Adrenal gland (tissue), 12 donors: ENCODE results near the gene LEMD1. TPM values are rescaled to one million over a fixed set of nuclear protein-coding genes. Genes with fewer than 3 reads are reported as not detected.
A peak's percentile ranks its signal among the peaks of the same experiment; 100 is the strongest.

Experiments
- DNase-seq, 7 donors: peaks; one replicate each; pipeline ENCODE4 v3.0.0-alpha.2; 2019 to 2020
- H3K27ac ChIP-seq, 5 donors: fragments of 200-600 bp; sonication (generic) in 4 of 5; 1 replicate in 3 of 5; 2 replicates in 2 of 5; pipeline versions ENCODE4 v1.5.1 to v1.8.0; 2016 to 2020; ENCODE audit warnings: mild to moderate bottlenecking in 1 of 5
- H3K27me3 ChIP-seq: fragments of 200-600 bp; 2 replicates; pipeline ENCODE4 v1.8.0; 2021
- H3K36me3 ChIP-seq, 2 donors: fragments of 200-600 bp; replicated peaks in 1 of 2; 1 replicate in 1 of 2; 2 replicates in 1 of 2; pipeline versions ENCODE4 v1.5.1 to v1.8.0; 2018 to 2022
- H3K4me1 ChIP-seq, 2 donors: fragments of 200-600 bp; replicated peaks in 1 of 2; 1 replicate in 1 of 2; 2 replicates in 1 of 2; pipeline versions ENCODE4 v1.5.1 to v1.8.0; 2018 to 2021
- H3K4me3 ChIP-seq, 4 donors: fragments of 200-600 bp; sonication (generic) in 3 of 4; one replicate each; pipeline ENCODE4 v1.5.1; 2016 to 2018
- H3K9me3 ChIP-seq, 3 donors: fragments of 200-600 bp; sonication (generic) in 1 of 3; replicated peaks in 1 of 3; 1 replicate in 2 of 3; 2 replicates in 1 of 3; pipeline versions ENCODE4 v1.5.1 to v1.8.0; 2016 to 2021
- CTCF ChIP-seq, 6 experiments: fragments of 450-650 bp in 4 of 6; fragments of 200-600 bp in 2 of 6; sonication (generic) in 1 of 6; IDR thresholded peaks; 1 replicate in 5 of 6; 2 replicates in 1 of 6; pipeline versions ENCODE4 v1.5.1 to v1.8.0; 2016 to 2021; ENCODE audit warnings: antibody characterized with exemption in 6 of 6, mild to moderate bottlenecking in 2 of 6, moderate library complexity in 1 of 6
- POLR2A ChIP-seq, 2 donors: fragments of 450-650 bp; IDR thresholded peaks; one replicate each; pipeline ENCODE4 v1.6.1; 2017; ENCODE audit warnings: antibody characterized with exemption in 2 of 2, mild to moderate bottlenecking in 2 of 2, moderate library complexity in 1 of 2
- WGBS, 4 donors: extraction: QIAGEN DNeasy Blood & Tissue Kit in 2 of 4; methylation state at CpG; one replicate each; pipeline versions ENCODE4 v1.1.5 to v1.1.7; 2013 to 2017; 5-methylcytosine and 5-hydroxymethylcytosine counted together
- intact Hi-C, 2 donors: fragments of 100-400 bp; cut with DNase I; formaldehyde crosslinking; loops; one replicate each; pipeline versions ENCODE4 v1.14.1 to v1.15.0; 2022 to 2023
- polyA plus RNA-seq, 3 donors: library from polyadenylated mRNA; stranded (reverse); fragments of 200-250 nt in 2 of 3; fragments of 350-450 nt in 1 of 3; fragmentation: Illumina TruSeq in 1 of 3; extraction: RNeasy Lipid Tissue Mini Kit (QIAGEN cat#74804) in 1 of 3; gene quantifications; one replicate each; pipeline ENCODE4 v1.2.3, GENCODE V29; 2013 to 2014
- total RNA-seq, 9 donors: library from RNA; depleted of rRNA in 4 of 9; stranded (reverse); fragments of >200 nt in 4 of 9; fragments of 120-200 nt in 1 of 9; fragmentation: NEBNext Ultra II Directional in 1 of 9; extraction: Animal tissue kit (Norgen Biotek cat#: 25700) in 1 of 9; gene quantifications; one replicate each; pipeline versions ENCODE4 v1.1.0 to v1.2.4, GENCODE V29; 2013 to 2023
- donor health status: healthy with polysubstance abuse.
- donor health status: Bipolar disorder and iron deficiency.
- donor health status: DM: yes; HTN: yes; CAD: no.
- donor health status: DM: no; HTN: no; CAD: no.
- donor health status: DM: no; HTN: no; CAD: no.
- donor health status: DM: yes; HTN: yes; CAD: no.

LEMD1 gene
- total and polyA plus RNA-seq, 12 donors: 0.64 TPM; not detected in 11

DNA sequence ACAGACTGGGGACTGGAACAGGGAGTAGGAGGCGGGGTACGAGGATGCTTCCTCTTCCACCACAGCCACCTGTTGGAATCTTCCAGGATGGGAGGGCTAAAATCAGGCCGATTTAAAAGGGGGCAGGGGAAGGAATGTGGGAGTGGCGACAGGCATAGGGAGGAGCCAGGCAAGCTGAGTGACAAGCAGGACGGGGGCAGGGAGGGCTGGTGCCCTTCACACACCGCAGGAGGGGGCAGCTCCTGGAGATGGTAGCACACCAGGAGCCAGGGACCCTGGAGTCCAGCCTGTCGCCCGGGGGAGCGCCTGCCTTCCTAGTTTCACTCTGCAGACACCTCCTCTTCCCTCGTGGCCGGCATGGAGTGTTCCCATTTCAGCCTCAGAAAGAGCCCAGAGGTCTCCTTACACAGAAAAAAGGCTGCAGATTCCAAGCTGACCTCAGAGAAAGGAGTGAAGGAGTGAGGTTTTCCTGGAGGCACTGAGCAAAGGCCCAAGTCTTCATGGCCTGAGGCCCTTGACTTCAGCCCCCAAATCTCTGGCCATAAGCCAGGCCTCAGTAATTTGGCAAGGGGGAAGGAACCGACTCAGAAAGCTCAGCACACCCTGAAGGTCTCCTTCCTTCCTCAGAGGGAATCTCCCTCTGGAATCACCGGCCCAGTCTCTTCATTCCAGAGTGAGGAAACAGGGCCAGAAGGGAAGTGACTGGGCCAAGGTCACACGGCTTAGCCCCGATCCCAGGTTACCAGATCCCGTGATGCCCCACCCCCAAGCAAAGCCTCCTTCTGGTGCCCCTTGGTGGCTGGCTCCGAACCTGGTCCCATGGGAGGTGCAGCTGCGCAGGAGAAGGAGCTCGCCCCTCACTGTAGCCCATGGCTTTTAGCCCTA lies 25.8 kb upstream of the LEMD1 start:
- H3K27me3 ChIP-seq: peaks cover 12% of the 10 kb centered on the region
- no peak for DNase-seq
- TF ChIP-seq CTCF (IDR thresholded peaks at IDR 0.05): no peak
- TF ChIP-seq POLR2A (IDR thresholded peaks at IDR 0.05): no peak
- WGBS, 4 donors: 36 to 65% (median 43%) methylated on average over 13 to 19 of the region's 19 CpGs
- no peaks in the 10 kb centered on the region for H3K36me3 ChIP-seq
- no peak overlapping the region for H3K4me3 ChIP-seq
- H3K4me1 ChIP-seq: no peaks in the 10 kb centered on the region
- no peaks in the 10 kb centered on the region for H3K9me3 ChIP-seq
- no peak overlapping the region for H3K27ac ChIP-seq
- intact Hi-C loops: no loop called here

- 61 to 88% (median 75%) methylated on average over 8 to 9 of the region's 9 CpGs for WGBS, 4 donors
These were observed 25.0 kb upstream of the LEMD1 start for GRCh38 chr1:205446828-205447227.

GRCh38 chr1:205445646-205445935 lies 23.7 kb upstream of the LEMD1 start:
- H3K27me3 ChIP-seq: no peaks in the 10 kb centered on the region
- WGBS, 4 donors: 76 to 85% (median 80%) methylated on average over 5 of the region's 5 CpGs
- intact Hi-C loops: no loop called here
- H3K9me3 ChIP-seq: no peaks in the 10 kb centered on the region
- DNase-seq: no peak
- no peaks in the 10 kb centered on the region for H3K36me3 ChIP-seq
- no peak overlapping the region for H3K4me3 ChIP-seq
- H3K27ac ChIP-seq: peak overlapping the region in 1 of 5 donors; percentile 34
- TF ChIP-seq POLR2A (IDR thresholded peaks at IDR 0.05) (no peak), CTCF (IDR thresholded peaks at IDR 0.05) (no peak)
- H3K4me1 ChIP-seq: peaks cover 0 to 6% of the 10 kb centered on the region in 2 donors

More at GRCh38 chr1:205446828-205447227, 25.0 kb upstream of the LEMD1 start:
- peaks cover 3% of the 10 kb centered on the region for H3K27me3 ChIP-seq
- no peak overlapping the region for H3K27ac ChIP-seq
- no peak overlapping the region for H3K4me3 ChIP-seq
- peak in 1 of 7 donors; percentile 24 for DNase-seq
- H3K9me3 ChIP-seq: no peaks in the 10 kb centered on the region
- H3K36me3 ChIP-seq: no peaks in the 10 kb centered on the region
- no peaks in the 10 kb centered on the region for H3K4me1 ChIP-seq
- intact Hi-C loops: no loop called here
- TF ChIP-seq POLR2A (IDR thresholded peaks at IDR 0.05) (no peak), CTCF (IDR thresholded peaks at IDR 0.05) (no peak)

DNA sequence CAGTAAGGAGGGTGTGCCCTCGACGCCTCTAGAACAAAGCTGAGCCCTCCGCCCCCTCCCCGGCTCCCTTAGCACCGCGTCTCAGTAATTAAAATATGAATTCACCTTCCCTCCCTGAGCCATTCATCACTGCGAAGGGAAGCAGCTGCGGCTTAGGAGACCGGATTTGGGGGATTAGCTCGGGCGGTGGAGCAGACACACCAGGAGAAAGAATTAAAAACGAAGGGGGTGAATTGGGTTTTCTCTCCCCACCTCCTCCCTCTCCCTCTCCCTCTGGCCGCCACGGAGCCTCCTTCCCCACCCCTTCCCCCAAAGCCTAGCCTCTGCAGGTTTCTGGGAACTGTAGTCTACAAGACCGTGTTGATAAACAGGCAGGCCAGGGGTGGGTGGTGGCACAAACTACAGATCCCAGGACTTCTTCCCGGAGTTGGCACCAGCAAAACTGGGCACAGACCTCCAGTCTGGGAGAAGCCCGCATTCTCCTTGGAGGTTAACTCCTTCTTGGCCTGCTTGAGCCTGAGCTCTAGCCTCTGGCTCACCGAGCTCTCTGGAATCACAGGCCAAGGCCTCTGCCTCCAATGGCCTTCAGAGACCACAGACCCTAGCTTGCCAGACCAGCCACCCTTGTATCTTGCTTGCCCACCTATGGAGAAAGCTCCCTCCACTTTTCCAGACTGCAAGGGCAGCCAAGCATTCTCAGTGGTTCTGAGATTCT lies 23.2 kb upstream of the LEMD1 start:
- Histone ChIP-seq H3K4me3 (no peak overlapping the region), H3K9me3 (no peaks in the 10 kb centered on the region), H3K27ac (peak overlapping the region in 1 of 5 donors; percentile 34), H3K36me3 (no peaks in the 10 kb centered on the region), H3K27me3 (no peaks in the 10 kb centered on the region), H3K4me1 (peaks cover 0 to 6% of the 10 kb centered on the region in 2 donors)
- WGBS, 4 donors: 40 to 70% (median 48%) methylated on average over 16 to 18 of the region's 18 CpGs
- peak in 3 of 7 donors; percentile 22 to 83 (median 26) for DNase-seq
- no peak for TF ChIP-seq POLR2A (IDR thresholded peaks at IDR 0.05)
- TF ChIP-seq CTCF (IDR thresholded peaks at IDR 0.05): no peak
- intact Hi-C loops: no loop called here
